ENCODE results near the gene CCNE1. TPM values are rescaled to one million over a fixed set of nuclear protein-coding genes. Genes with fewer than 3 reads are reported as not detected.

Gene CCNE1
- total RNA-seq (1.4 TPM), polyA plus RNA-seq (ENCODE audit: insufficient read depth, low read depth, low replicate concordance) (1.3 TPM)
- long read RNA-seq, donor 1, result 0 reads
- long read RNA-seq, donor 2, partial matches to known transcripts, result 0 of 1 reads
- long read RNA-seq, donor 2, other reads (novel, unspliced or antisense), result 0 of 1 reads
- long read RNA-seq, donor 3, partial matches to known transcripts, result 0 of 3 reads
- long read RNA-seq, donor 3, other reads (novel, unspliced or antisense), result 0 of 3 reads
- long read RNA-seq, donor 4, result 0 reads
- long read RNA-seq, donor 5, result 0 reads
- long read RNA-seq, donor 6, result 0 reads
- long read RNA-seq, donor 7, partial matches to known transcripts, result 0 of 1 reads
- long read RNA-seq, donor 7, other reads (novel, unspliced or antisense), result 0 of 1 reads
- long read RNA-seq, donor 8, partial matches to known transcripts, result 0 of 2 reads
- long read RNA-seq, donor 8, other reads (novel, unspliced or antisense), result 0 of 2 reads
- long read RNA-seq, donor 9, partial matches to known transcripts, result 0 of 1 reads
- long read RNA-seq, donor 9, other reads (novel, unspliced or antisense), result 0 of 1 reads
- long read RNA-seq, donor 10, partial matches to known transcripts, result 0 of 3 reads
- long read RNA-seq, donor 10, other reads (novel, unspliced or antisense), result 0 of 3 reads

GRCh38 chr19:29811125-29812079, at the start of gene CCNE1:
CCNE1 (plus strand) TSS chr19:29811991; CDS start chr19:29812556, 565 bp downstream.
- peak within 1 kb of the TSS in 1 of 3 donors; percentile 41 for H3K4me3 ChIP-seq (ENCODE audit: low read length in 3 of 3)
- no peaks in the 10 kb centered on the region for H3K36me3 ChIP-seq (ENCODE audit: control insufficient read depth in 2 of 3, insufficient read depth in 3 of 3, low read length in 3 of 3)
- no peaks in the 10 kb centered on the region for H3K27me3 ChIP-seq (ENCODE audit: control insufficient read depth, insufficient read depth, low read length)
- peak within 1 kb of the TSS in 2 of 3 donors; percentile 24 to 26 for H3K9ac ChIP-seq (ENCODE audit: low read length in 3 of 3)
- intact Hi-C loops (cut with DNase I), result no loop called here
- TF ChIP-seq CTCF (IDR thresholded peaks at IDR 0.05; ENCODE audit: borderline replicate concordance, extremely low read depth, insufficient read depth), result no peak
- no peaks in the 10 kb centered on the region for H3K4me1 ChIP-seq (ENCODE audit: control insufficient read depth in 2 of 3, insufficient read depth in 2 of 3, low read depth in 1 of 3, low read length in 3 of 3)
- DNase-seq, result peak; percentile 90 to 97 (median 94)
- no peak for FAIRE-seq
- no peak within 1 kb of the TSS for H3K27ac ChIP-seq (ENCODE audit: low read depth in 2 of 2, low read length in 2 of 2)
- H3K9me3 ChIP-seq (ENCODE audit: control insufficient read depth in 2 of 3, insufficient read depth in 1 of 3, low read length in 3 of 3), result no peaks in the 10 kb centered on the region

- H3K27ac ChIP-seq (ENCODE audit: low read depth in 2 of 2, low read length in 2 of 2), result no peak overlapping the region
- no peaks in the 10 kb centered on the region for H3K9me3 ChIP-seq (ENCODE audit: control insufficient read depth in 2 of 3, insufficient read depth in 1 of 3, low read length in 3 of 3)
- intact Hi-C loops (cut with DNase I), result loop anchor here (10.0 kb wide), 1 partner anchor 102 kb away; no protein-coding TSS in a partner anchor
- H3K4me1 ChIP-seq (ENCODE audit: control insufficient read depth in 2 of 3, insufficient read depth in 2 of 3, low read depth in 1 of 3, low read length in 3 of 3), result no peaks in the 10 kb centered on the region
- no peaks in the 10 kb centered on the region for H3K36me3 ChIP-seq (ENCODE audit: control insufficient read depth in 2 of 3, insufficient read depth in 3 of 3, low read length in 3 of 3)
- FAIRE-seq (no peak), DNase-seq (no peak)
- no peaks in the 10 kb centered on the region for H3K27me3 ChIP-seq (ENCODE audit: control insufficient read depth, insufficient read depth, low read length)
- no peak overlapping the region for H3K9ac ChIP-seq (ENCODE audit: low read length in 3 of 3)
- no peak for TF ChIP-seq CTCF (IDR thresholded peaks at IDR 0.05; ENCODE audit: borderline replicate concordance, extremely low read depth, insufficient read depth)
- H3K4me3 ChIP-seq (ENCODE audit: low read length in 3 of 3), result no peak overlapping the region
Observed at GRCh38 chr19:29763196-29763595, 48.6 kb upstream of the CCNE1 start.

- Histone ChIP-seq H3K9me3 (ENCODE audit: control insufficient read depth in 2 of 3, insufficient read depth in 1 of 3, low read length in 3 of 3) (no peaks in the 10 kb centered on the region), H3K36me3 (ENCODE audit: control insufficient read depth in 2 of 3, insufficient read depth in 3 of 3, low read length in 3 of 3) (no peaks in the 10 kb centered on the region), H3K27ac (ENCODE audit: low read depth in 2 of 2, low read length in 2 of 2) (no peak overlapping the region), H3K4me3 (ENCODE audit: low read length in 3 of 3) (no peak overlapping the region), H3K4me1 (ENCODE audit: control insufficient read depth in 2 of 3, insufficient read depth in 2 of 3, low read depth in 1 of 3, low read length in 3 of 3) (no peaks in the 10 kb centered on the region), H3K27me3 (ENCODE audit: control insufficient read depth, insufficient read depth, low read length) (no peaks in the 10 kb centered on the region), H3K9ac (ENCODE audit: low read length in 3 of 3) (no peak overlapping the region)
- FAIRE-seq (no peak), DNase-seq (no peak)
- intact Hi-C loops (cut with DNase I), result loop anchor here (10.0 kb wide), 1 partner anchor 100 kb away; no protein-coding TSS in a partner anchor
- TF ChIP-seq CTCF (IDR thresholded peaks at IDR 0.05; ENCODE audit: borderline replicate concordance, extremely low read depth, insufficient read depth), result no peak
Observed at GRCh38 chr19:29764361-29764760, 47.4 kb upstream of the CCNE1 start.
